GM12878 (cell line): Measurements from ENCODE around the gene SOX2. TPM values are rescaled to one million over a fixed set of nuclear protein-coding genes. Genes with fewer than 3 reads are reported as not detected.

Experiments used
- ATAC-seq: fragments of 200-7000 bp; cut with Tn5 transposase; 3 replicates; pipeline ENCODE4 v1.9.1; 2020; ENCODE audit warnings: mild to moderate bottlenecking, moderate library complexity
- BruUV-seq: library from RNA; stranded (reverse); fragments of 400-500 nt; replicated peaks from 2 replicates; lab custom pipeline; 2021; lab: Mats Ljungman, UMichigan
- CTCF ChIA-PET: fragments of 300-600 bp; sonication (Branson Sonifier 250); formaldehyde crosslinking; extraction: SDS; loops from one replicate; lab custom pipeline; 2021; ENCODE audit warnings: inconsistent platforms; lab: Yijun Ruan, JAX
- POLR2A ChIA-PET: fragments of 350-600 bp; formaldehyde crosslinking; extraction: SDS; loops from one replicate; lab custom pipeline; 2021; ENCODE audit warnings: inconsistent platforms; lab: Charles Lee
- RAD21 ChIA-PET: fragments of 300-600 bp; sonication (Branson Sonifier 250); formaldehyde crosslinking; loops from one replicate; lab custom pipeline; 2023; ENCODE audit warnings: antibody characterized with exemption; ENCODE audit not compliant: unreplicated experiment; lab: Charles Lee
- SMC1A ChIA-PET: fragments of 300-600 bp; sonication (Branson Sonifier 250); formaldehyde crosslinking; loops from one replicate; lab custom pipeline; 2023; ENCODE audit not compliant: unreplicated experiment, uncharacterized antibody; lab: Charles Lee
- DNase-seq: peaks from one replicate; pipeline ENCODE4 v3.0.0-alpha.2; 2011; ENCODE audit warnings: low read depth, low spot score
- FAIRE-seq: peaks from 3 replicates; lab custom pipeline; 2011; peaks lifted over from hg19 to GRCh38; lab: Jason Lieb, UNC
- H2AFZ ChIP-seq: 2 replicates; pipeline ENCODE4 v1.6.0; 2011; ENCODE audit warnings: low read depth, low read length, control low read depth; ENCODE audit not compliant: control insufficient read depth
- H3K27ac ChIP-seq: 2 replicates; pipeline ENCODE4 v1.5.1; 2011; ENCODE audit warnings: control low read depth; ENCODE audit not compliant: control insufficient read depth, insufficient read depth
- H3K27me3 ChIP-seq, 2 experiments: replicated peaks in 1 of 2; 2 replicates each; pipeline versions ENCODE4 v1.6.0 to v1.6.1; 2011; ENCODE audit warnings: low read length in 1 of 2; ENCODE audit not compliant: control insufficient read depth in 2 of 2, insufficient read depth in 2 of 2
- H3K36me3 ChIP-seq, 2 experiments: 2 replicates each; pipeline ENCODE4 v1.5.1; 2011; ENCODE audit warnings: low read length in 1 of 2; ENCODE audit not compliant: control insufficient read depth in 2 of 2, insufficient read depth in 2 of 2
- H3K4me1 ChIP-seq: 2 replicates; pipeline ENCODE4 v1.6.1; 2011; ENCODE audit warnings: mild to moderate bottlenecking, low read length, moderate library complexity, mixed read lengths; ENCODE audit not compliant: control insufficient read depth, insufficient read depth
- H3K4me2 ChIP-seq: 2 replicates; pipeline ENCODE4 v1.6.0; 2011; ENCODE audit warnings: control low read depth; ENCODE audit not compliant: control insufficient read depth, insufficient read depth
- H3K4me3 ChIP-seq: fragments of 200-600 bp; sonication (generic); 2 replicates; pipeline ENCODE4 v1.5.1; 2016
- H3K79me2 ChIP-seq: 2 replicates; pipeline ENCODE4 v1.6.0; 2011; ENCODE audit warnings: low read length; ENCODE audit not compliant: control insufficient read depth, insufficient read depth
- H3K9ac ChIP-seq: 2 replicates; pipeline ENCODE4 v1.8.0; 2011; ENCODE audit warnings: low read length, control low read depth, mixed read lengths; ENCODE audit not compliant: control insufficient read depth, insufficient read depth
- H3K9me3 ChIP-seq: replicated peaks from 3 replicates; pipeline ENCODE4 v1.5.1; 2011; ENCODE audit warnings: mild to moderate bottlenecking, low read length; ENCODE audit not compliant: control insufficient read depth, insufficient read depth
- H4K20me1 ChIP-seq: 2 replicates; pipeline ENCODE4 v1.6.0; 2011; ENCODE audit not compliant: control insufficient read depth, insufficient read depth
- BACH1 ChIP-seq: fragments of 450-650 bp; IDR thresholded peaks from 2 replicates; pipeline ENCODE4 v1.6.1; 2017; ENCODE audit warnings: mild to moderate bottlenecking, borderline replicate concordance
- BRCA1 ChIP-seq: IDR thresholded peaks from 2 replicates; pipeline ENCODE4 v1.6.1; 2011; ENCODE audit warnings: low read depth, low read length, improper control_type of control experiment
- CBFB ChIP-seq: IDR thresholded peaks from 2 replicates; pipeline ENCODE4 v1.6.1; 2016; ENCODE audit warnings: antibody characterized with exemption, low read depth
- FOXM1 ChIP-seq: IDR thresholded peaks from 2 replicates; pipeline ENCODE4 v1.6.1; 2012; ENCODE audit warnings: low read depth, mild to moderate bottlenecking, inconsistent platforms, low read length, moderate library complexity
- KLF5 ChIP-seq: fragments of 450-650 bp; IDR thresholded peaks from 2 replicates; pipeline ENCODE4 v1.6.1; 2014; ENCODE audit warnings: mild to moderate bottlenecking; ENCODE audit not compliant: partially characterized antibody
- LARP7 ChIP-seq: fragments of 450-650 bp; IDR thresholded peaks from 2 replicates; pipeline ENCODE4 v1.6.1; 2017; ENCODE audit warnings: mild to moderate bottlenecking
- MYC ChIP-seq: IDR thresholded peaks from 2 replicates; pipeline ENCODE4 v1.6.1; 2011; ENCODE audit warnings: mild to moderate bottlenecking, low read length, moderate library complexity, inconsistent platforms; ENCODE audit not compliant: insufficient read depth, insufficient replicate concordance, insufficient read length, severe bottlenecking
- POU2F2 ChIP-seq: IDR thresholded peaks from 3 replicates; pipeline ENCODE4 v1.6.1; 2011; ENCODE audit warnings: low read depth, mild to moderate bottlenecking, low read length, borderline replicate concordance
- RCOR1 ChIP-seq: conservative IDR thresholded peaks from 2 replicates; pipeline ENCODE4 v1.6.1; 2012; ENCODE audit warnings: low read depth, low read length, improper control_type of control experiment
- RFX5 ChIP-seq: IDR thresholded peaks from 2 replicates; pipeline ENCODE4 v1.6.1; 2011; ENCODE audit warnings: low read depth, low read length, improper control_type of control experiment
- YY1 ChIP-seq: IDR thresholded peaks from 2 replicates; pipeline ENCODE4 v1.6.1; 2011; ENCODE audit warnings: low read depth, mild to moderate bottlenecking, low read length
- WGBS: methylation state at CpG from one replicate; pipeline ENCODE4 v1.1.6; 2016; ENCODE audit warnings: low lambda C conversion rate; ENCODE audit not compliant: insufficient replicate concordance, insufficient coverage; ENCODE audit errors: missing lambda C conversion rate; 5-methylcytosine and 5-hydroxymethylcytosine counted together
- in situ Hi-C: fragments of 300-500 bp; cut with MboI; formaldehyde crosslinking; loops from 9 replicates; pipeline ENCODE4 v1.14.3; 2018; ENCODE audit warnings: mixed read lengths
- intact Hi-C: fragments of 100-400 bp; cut with micrococcal nuclease; formaldehyde crosslinking; loops from one replicate; pipeline ENCODE4 v1.14.2; 2022; ENCODE audit not compliant: unreplicated experiment
- polyA plus RNA-seq, 11 experiments: library from polyadenylated mRNA; depleted of rRNA in 4 of 11; unstranded in 6 of 11; stranded (reverse) in 5 of 11; fragments of >200 nt; fragmentation: Nextera tagmentation in 4 of 11; fragmentation: Illumina TruSeq in 1 of 11; extraction: Ambion mirVana in 4 of 11; extraction: Trizol in 1 of 11; gene quantifications; 1 replicate in 1 of 11; 2 replicates in 10 of 11; pipeline versions ENCODE4 v1.2.1 to v1.2.3, GENCODE V29; 2011 to 2016; ENCODE audit warnings: inconsistent platforms in 2 of 11, missing spikeins in 2 of 11, low read depth in 1 of 11
- total RNA-seq, 4 experiments: library from RNA; depleted of rRNA in 3 of 4; stranded (reverse); fragments of >200 nt in 3 of 4; fragmentation: Illumina TruSeq in 1 of 4; extraction: Trizol in 1 of 4; gene quantifications; 2 replicates each; pipeline versions ENCODE4 v1.2.1 to v1.2.3, GENCODE V29; 2013 to 2021
- TF ChIP-seq, protein P1 (sequence below): IDR thresholded peaks from 2 replicates; pipeline ENCODE4 v1.6.1; 2012; ENCODE audit warnings: low read length, inconsistent platforms
- TF ChIP-seq, protein P2 (sequence below): fragments of 450-650 bp; formaldehyde crosslinking; IDR thresholded peaks from 2 replicates; pipeline ENCODE4 v1.4.0; 2020; ENCODE audit warnings: mild to moderate bottlenecking, moderate library complexity
- TF ChIP-seq, protein P3 (sequence below): fragments of 450-650 bp; IDR thresholded peaks from 2 replicates; pipeline ENCODE4 v1.6.1; 2016; ENCODE audit warnings: mild to moderate bottlenecking, moderate library complexity, borderline replicate concordance
- TF ChIP-seq, protein P4 (sequence below): IDR thresholded peaks from 2 replicates; pipeline ENCODE4 v1.6.1; 2012; ENCODE audit warnings: low read depth, low read length, improper control_type of control experiment

Gene SOX2
- total and polyA plus RNA-seq, 10 of the 15 experiments (the other 5 are each of a cell fraction or from before 2014, with no cell fraction given), result 0.06 to 0.10 (median 0.07) TPM; not detected in 6

DNA sequence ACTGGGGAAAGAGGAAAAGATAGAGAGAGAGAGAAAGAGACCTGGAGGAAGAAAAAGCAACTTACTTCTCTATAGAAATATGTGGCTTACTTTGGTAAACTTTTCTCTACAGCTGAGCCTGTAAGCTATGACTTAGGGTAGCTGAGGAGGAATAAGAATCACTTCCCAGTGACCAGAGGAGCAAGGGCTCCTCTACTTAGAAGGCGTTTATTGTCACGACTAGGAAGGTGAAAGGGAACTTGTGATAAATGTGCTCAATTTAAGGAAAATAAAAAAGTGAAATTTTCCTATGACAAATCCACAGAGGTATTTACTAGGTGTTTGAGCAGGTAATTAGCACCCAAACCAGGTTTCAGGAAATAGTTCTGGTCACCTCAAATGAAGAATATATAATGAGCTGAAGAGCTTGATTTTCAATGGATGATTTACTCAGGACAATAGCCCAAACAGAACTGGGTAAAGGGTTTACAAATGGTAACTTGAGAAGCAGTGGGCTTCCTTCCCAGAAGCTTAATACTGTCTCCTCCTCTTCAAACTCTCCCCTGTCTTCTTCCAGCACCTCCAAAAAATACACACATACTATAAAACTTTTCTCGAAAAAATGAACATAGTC, 46.1 kb downstream of the SOX2 start:
- BruUV-seq, result no TSS peak
- CTCF ChIA-PET, result no interaction called here
- in situ Hi-C loops, result no loop called here
- no peak for FAIRE-seq
- H4K20me1 ChIP-seq, result no peaks in the 10 kb centered on the region
- POLR2A ChIA-PET, result no interaction called here
- no peak overlapping the region for H3K9ac ChIP-seq
- DNase-seq, result no peak
- ATAC-seq, result no peak
- TF ChIP-seq, protein P1, sequence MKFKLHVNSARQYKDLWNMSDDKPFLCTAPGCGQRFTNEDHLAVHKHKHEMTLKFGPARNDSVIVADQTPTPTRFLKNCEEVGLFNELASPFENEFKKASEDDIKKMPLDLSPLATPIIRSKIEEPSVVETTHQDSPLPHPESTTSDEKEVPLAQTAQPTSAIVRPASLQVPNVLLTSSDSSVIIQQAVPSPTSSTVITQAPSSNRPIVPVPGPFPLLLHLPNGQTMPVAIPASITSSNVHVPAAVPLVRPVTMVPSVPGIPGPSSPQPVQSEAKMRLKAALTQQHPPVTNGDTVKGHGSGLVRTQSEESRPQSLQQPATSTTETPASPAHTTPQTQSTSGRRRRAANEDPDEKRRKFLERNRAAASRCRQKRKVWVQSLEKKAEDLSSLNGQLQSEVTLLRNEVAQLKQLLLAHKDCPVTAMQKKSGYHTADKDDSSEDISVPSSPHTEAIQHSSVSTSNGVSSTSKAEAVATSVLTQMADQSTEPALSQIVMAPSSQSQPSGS, result no peak
- TF ChIP-seq POU2F2 (no peak), BACH1 (no peak), MYC (no peak), LARP7 (no peak), RFX5 (no peak), KLF5 (no peak), CBFB (no peak), RCOR1 (no peak), YY1 (no peak), BRCA1 (no peak), FOXM1 (no peak)
- TF ChIP-seq, protein P2, sequence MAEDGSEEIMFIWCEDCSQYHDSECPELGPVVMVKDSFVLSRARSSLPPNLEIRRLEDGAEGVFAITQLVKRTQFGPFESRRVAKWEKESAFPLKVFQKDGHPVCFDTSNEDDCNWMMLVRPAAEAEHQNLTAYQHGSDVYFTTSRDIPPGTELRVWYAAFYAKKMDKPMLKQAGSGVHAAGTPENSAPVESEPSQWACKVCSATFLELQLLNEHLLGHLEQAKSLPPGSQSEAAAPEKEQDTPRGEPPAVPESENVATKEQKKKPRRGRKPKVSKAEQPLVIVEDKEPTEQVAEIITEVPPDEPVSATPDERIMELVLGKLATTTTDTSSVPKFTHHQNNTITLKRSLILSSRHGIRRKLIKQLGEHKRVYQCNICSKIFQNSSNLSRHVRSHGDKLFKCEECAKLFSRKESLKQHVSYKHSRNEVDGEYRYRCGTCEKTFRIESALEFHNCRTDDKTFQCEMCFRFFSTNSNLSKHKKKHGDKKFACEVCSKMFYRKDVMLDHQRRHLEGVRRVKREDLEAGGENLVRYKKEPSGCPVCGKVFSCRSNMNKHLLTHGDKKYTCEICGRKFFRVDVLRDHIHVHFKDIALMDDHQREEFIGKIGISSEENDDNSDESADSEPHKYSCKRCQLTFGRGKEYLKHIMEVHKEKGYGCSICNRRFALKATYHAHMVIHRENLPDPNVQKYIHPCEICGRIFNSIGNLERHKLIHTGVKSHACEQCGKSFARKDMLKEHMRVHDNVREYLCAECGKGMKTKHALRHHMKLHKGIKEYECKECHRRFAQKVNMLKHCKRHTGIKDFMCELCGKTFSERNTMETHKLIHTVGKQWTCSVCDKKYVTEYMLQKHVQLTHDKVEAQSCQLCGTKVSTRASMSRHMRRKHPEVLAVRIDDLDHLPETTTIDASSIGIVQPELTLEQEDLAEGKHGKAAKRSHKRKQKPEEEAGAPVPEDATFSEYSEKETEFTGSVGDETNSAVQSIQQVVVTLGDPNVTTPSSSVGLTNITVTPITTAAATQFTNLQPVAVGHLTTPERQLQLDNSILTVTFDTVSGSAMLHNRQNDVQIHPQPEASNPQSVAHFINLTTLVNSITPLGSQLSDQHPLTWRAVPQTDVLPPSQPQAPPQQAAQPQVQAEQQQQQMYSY (CRISPR knock-in tag), result no peak
- TF ChIP-seq, protein P3, sequence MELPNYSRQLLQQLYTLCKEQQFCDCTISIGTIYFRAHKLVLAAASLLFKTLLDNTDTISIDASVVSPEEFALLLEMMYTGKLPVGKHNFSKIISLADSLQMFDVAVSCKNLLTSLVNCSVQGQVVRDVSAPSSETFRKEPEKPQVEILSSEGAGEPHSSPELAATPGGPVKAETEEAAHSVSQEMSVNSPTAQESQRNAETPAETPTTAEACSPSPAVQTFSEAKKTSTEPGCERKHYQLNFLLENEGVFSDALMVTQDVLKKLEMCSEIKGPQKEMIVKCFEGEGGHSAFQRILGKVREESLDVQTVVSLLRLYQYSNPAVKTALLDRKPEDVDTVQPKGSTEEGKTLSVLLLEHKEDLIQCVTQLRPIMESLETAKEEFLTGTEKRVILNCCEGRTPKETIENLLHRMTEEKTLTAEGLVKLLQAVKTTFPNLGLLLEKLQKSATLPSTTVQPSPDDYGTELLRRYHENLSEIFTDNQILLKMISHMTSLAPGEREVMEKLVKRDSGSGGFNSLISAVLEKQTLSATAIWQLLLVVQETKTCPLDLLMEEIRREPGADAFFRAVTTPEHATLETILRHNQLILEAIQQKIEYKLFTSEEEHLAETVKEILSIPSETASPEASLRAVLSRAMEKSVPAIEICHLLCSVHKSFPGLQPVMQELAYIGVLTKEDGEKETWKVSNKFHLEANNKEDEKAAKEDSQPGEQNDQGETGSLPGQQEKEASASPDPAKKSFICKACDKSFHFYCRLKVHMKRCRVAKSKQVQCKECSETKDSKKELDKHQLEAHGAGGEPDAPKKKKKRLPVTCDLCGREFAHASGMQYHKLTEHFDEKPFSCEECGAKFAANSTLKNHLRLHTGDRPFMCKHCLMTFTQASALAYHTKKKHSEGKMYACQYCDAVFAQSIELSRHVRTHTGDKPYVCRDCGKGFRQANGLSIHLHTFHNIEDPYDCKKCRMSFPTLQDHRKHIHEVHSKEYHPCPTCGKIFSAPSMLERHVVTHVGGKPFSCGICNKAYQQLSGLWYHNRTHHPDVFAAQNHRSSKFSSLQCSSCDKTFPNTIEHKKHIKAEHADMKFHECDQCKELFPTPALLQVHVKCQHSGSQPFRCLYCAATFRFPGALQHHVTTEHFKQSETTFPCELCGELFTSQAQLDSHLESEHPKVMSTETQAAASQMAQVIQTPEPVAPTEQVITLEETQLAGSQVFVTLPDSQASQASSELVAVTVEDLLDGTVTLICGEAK, result no peak
- TF ChIP-seq, protein P4, sequence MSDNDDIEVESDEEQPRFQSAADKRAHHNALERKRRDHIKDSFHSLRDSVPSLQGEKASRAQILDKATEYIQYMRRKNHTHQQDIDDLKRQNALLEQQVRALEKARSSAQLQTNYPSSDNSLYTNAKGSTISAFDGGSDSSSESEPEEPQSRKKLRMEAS, result no peak
- H3K4me2 ChIP-seq, result no peak overlapping the region
- SMC1A ChIA-PET, result no interaction called here
- H3K9me3 ChIP-seq, result no peaks in the 10 kb centered on the region
- H3K4me1 ChIP-seq, result no peaks in the 10 kb centered on the region
- H3K27me3 ChIP-seq, result no peaks in the 10 kb centered on the region; a peak in 2 of 4 replicates
- intact Hi-C loops, result no loop called here
- H3K79me2 ChIP-seq, result no peaks in the 10 kb centered on the region
- no peak overlapping the region for H3K27ac ChIP-seq
- 21% methylated on average over 3 of the region's 3 CpGs for WGBS
- no peak overlapping the region for H2AFZ ChIP-seq
- no peak overlapping the region for H3K4me3 ChIP-seq
- RAD21 ChIA-PET, result no interaction called here
- H3K36me3 ChIP-seq, result no peaks in the 10 kb centered on the region
